Cardiac fibroblast (primary cell): ENCODE measurements around the gene DOK3.

Source experiments
- DNase-seq, 2 donors: peaks; one replicate each; pipeline versions ENCODE4 v3.0.0 to v3.0.0-alpha.2; 2010; ENCODE audit warnings: low read depth in 2 of 2
- H3K4me3 ChIP-seq, 2 donors: replicated peaks in 1 of 2; 1 replicate in 1 of 2; 2 replicates in 1 of 2; pipeline ENCODE4 v1.5.1; 2011; ENCODE audit warnings: low read depth in 2 of 2, low read length in 2 of 2, mild to moderate bottlenecking in 2 of 2, moderate library complexity in 1 of 2
- TF ChIP-seq, protein P1 (sequence below): IDR thresholded peaks from one replicate; pipeline ENCODE4 v1.5.1; 2011; ENCODE audit warnings: low read depth, mild to moderate bottlenecking, low read length, inconsistent platforms

Gene DOK3

DNA sequence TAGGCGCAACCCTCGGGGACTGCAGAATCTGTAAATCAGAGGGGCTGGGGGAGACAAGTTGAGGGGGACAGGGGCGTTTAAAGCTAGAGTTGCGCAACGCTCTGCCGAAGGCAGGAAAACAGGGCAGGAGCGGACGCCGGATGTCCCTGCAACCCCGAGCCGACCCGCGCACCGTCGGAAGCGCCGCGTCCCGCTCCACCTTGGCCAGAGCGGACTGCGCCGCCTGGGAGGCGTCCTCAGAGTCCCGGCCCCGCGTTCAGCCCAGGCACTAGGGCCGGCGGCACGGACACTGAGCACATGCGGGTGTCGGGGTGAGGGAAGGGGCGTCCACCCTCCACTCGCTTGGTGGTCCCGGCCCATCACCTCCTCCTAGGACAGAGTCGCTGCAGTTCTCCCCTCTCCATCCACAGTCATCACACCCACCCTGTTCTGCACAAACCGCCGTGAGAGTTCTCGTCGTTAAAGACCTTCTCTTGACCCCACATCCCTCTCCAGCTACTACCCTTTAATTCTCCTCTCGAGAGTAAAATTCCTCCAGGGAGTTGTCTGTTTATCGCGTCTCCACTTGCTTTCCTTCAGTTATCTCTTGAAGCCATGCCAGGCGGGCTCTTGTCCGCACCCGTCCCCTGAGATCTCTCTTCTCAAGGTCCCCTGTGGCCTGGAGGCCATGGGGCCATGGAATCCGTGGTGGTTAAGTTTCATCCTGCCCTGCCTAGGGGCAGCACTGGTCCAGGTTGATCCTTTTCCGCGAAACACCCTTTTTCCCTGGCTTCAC is 11.4 kb downstream of the DOK3 start:
- peak in 1 of 2 donors; percentile 39 for DNase-seq

GRCh38 chr5:177497292-177498012 is 12.2 kb downstream of the DOK3 start, which contains the start of gene PDLIM7:
PDLIM7 (minus strand) TSS chr5:177497604; CDS start chr5:177496512, 1,092 bp downstream.
- H3K4me3 ChIP-seq = peak within 1 kb of the TSS; percentile 86 to 87
- TF ChIP-seq, protein P1, sequence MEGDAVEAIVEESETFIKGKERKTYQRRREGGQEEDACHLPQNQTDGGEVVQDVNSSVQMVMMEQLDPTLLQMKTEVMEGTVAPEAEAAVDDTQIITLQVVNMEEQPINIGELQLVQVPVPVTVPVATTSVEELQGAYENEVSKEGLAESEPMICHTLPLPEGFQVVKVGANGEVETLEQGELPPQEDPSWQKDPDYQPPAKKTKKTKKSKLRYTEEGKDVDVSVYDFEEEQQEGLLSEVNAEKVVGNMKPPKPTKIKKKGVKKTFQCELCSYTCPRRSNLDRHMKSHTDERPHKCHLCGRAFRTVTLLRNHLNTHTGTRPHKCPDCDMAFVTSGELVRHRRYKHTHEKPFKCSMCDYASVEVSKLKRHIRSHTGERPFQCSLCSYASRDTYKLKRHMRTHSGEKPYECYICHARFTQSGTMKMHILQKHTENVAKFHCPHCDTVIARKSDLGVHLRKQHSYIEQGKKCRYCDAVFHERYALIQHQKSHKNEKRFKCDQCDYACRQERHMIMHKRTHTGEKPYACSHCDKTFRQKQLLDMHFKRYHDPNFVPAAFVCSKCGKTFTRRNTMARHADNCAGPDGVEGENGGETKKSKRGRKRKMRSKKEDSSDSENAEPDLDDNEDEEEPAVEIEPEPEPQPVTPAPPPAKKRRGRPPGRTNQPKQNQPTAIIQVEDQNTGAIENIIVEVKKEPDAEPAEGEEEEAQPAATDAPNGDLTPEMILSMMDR = no peak
- peak; percentile 98 for DNase-seq

More for the DNA sequence above, 11.4 kb downstream of the DOK3 start:
- TF ChIP-seq, protein P1 = no peak
- H3K4me3 ChIP-seq = peak overlapping the region; percentile 44 to 87

GRCh38 chr5:177496727-177497291 is 12.8 kb downstream of the DOK3 start:
- DNase-seq = peak; percentile 93 to 94
- TF ChIP-seq, protein P1 = no peak

GRCh38 chr5:177496070-177496726 is 13.4 kb downstream of the DOK3 start:
- peak; percentile 65 to 76 for DNase-seq
- TF ChIP-seq, protein P1 = peak; percentile 42
- H3K4me3 ChIP-seq = peak overlapping the region; percentile 86 to 87

More at GRCh38 chr5:177496727-177497291, 12.8 kb downstream of the DOK3 start:
- H3K4me3 ChIP-seq = peak overlapping the region; percentile 86 to 87

GRCh38 chr5:177495243-177496060 is 14.2 kb downstream of the DOK3 start:
- TF ChIP-seq, protein P1 = no peak
- H3K4me3 ChIP-seq = peak overlapping the region; percentile 86 to 87
- DNase-seq = peak; percentile 95
